Psoas muscle (tissue), 8 donors: ENCODE data around the gene KBTBD8. TPM values are rescaled to one million over a fixed set of nuclear protein-coding genes. Genes with fewer than 3 reads are reported as not detected.
A peak's percentile ranks its signal among the peaks of the same experiment; 100 is the strongest.

Experiments
- ATAC-seq, 4 donors: fragments of 200-7000 bp; cut with Tn5 transposase; one replicate each; pipeline ENCODE4 v1.9.1; 2020; ENCODE audit warnings: moderate library complexity in 3 of 4, mild to moderate bottlenecking in 2 of 4
- DNase-seq, 2 donors: peaks; one replicate each; pipeline ENCODE4 v3.0.0-alpha.2; 2020
- H3K27ac ChIP-seq: fragments of 200-600 bp; one replicate; pipeline ENCODE4 v1.8.0; 2022
- H3K27me3 ChIP-seq, 3 donors: fragments of 200-600 bp in 1 of 3; one replicate each; pipeline versions ENCODE4 v1.6.1 to v1.8.0; 2013 to 2022; ENCODE audit warnings: low read length in 2 of 3, mild to moderate bottlenecking in 2 of 3, moderate library complexity in 1 of 3; ENCODE audit not compliant: insufficient read depth in 3 of 3
- H3K36me3 ChIP-seq, 2 donors: fragments of 200-600 bp in 1 of 2; one replicate each; pipeline versions ENCODE4 v1.6.1 to v1.8.0; 2013 to 2022; ENCODE audit warnings: low read depth in 1 of 2, mild to moderate bottlenecking in 1 of 2, moderate library complexity in 1 of 2; ENCODE audit not compliant: insufficient read depth in 1 of 2
- H3K4me1 ChIP-seq: fragments of 200-600 bp; one replicate; pipeline ENCODE4 v1.8.0; 2022
- H3K4me3 ChIP-seq: fragments of 200-600 bp; one replicate; pipeline ENCODE4 v1.8.0; 2022; ENCODE audit warnings: mild to moderate bottlenecking
- H3K9me3 ChIP-seq: fragments of 200-600 bp; one replicate; pipeline ENCODE4 v1.8.0; 2022
- CTCF ChIP-seq: fragments of 200-600 bp; IDR thresholded peaks from one replicate; pipeline ENCODE4 v1.8.0; 2022; ENCODE audit warnings: antibody characterized with exemption
- WGBS, 3 donors: extraction: QIAGEN DNeasy Blood & Tissue Kit; methylation state at CpG; one replicate each; pipeline versions ENCODE4 v1.1.6 to v1.1.7; 2013; 5-methylcytosine and 5-hydroxymethylcytosine counted together
- intact Hi-C, 2 donors: fragments of 100-400 bp; cut with DNase I; formaldehyde crosslinking; loops; one replicate each; pipeline versions ENCODE4 v1.11.0 to v1.14.2; 2022
- long read RNA-seq, 2 donors: library from polyadenylated mRNA; unstranded; transcript quantifications; one replicate each; pipeline ENCODE4 v2.0.0, GENCODE V29; 2021
- polyA plus RNA-seq, 3 donors: library from polyadenylated mRNA; stranded (reverse); fragments of 200-250 nt; gene quantifications; one replicate each; pipeline ENCODE4 v1.2.3, GENCODE V29; 2013
- total RNA-seq, 4 donors: library from RNA; stranded (reverse); fragmentation: NEBNext Ultra II Directional in 2 of 4; extraction: Animal tissue kit (Norgen Biotek cat#: 25700) in 2 of 4; gene quantifications; one replicate each; pipeline versions ENCODE4 v1.2.1 to v1.2.4, GENCODE V29; 2021 to 2023
- donor health status: healthy with polysubstance abuse.
- donor health status: DM: no; HTN: no; CAD: no; lungs with moderate emphysema.
- donor health status: Bipolar disorder and iron deficiency.
- donor health status: healthy.
- donor health status: DM: yes; HTN: yes; CAD: no.
- donor health status: DM: no; HTN: no; CAD: no.
- donor health status: DM: no; HTN: no; CAD: no.
- donor health status: DM: yes; HTN: yes; CAD: no.

Gene KBTBD8
- 1 to 10 TPM; 3.2 to 8.5 (median 6.9) TPM for total RNA-seq
- polyA plus RNA-seq: 10 to 100 TPM in 1 of 3 donors, 1 to 10 TPM in 2; 1.8 to 11.2 (median 3.0) TPM
- long read RNA-seq, donor 1, partial matches to known transcripts: 0 of 1 reads
- long read RNA-seq, donor 1, other reads (novel, unspliced or antisense): 1 of 1 reads
- long read RNA-seq, donor 2, full-length matches to known transcripts: 7 of 9 reads
- long read RNA-seq, donor 2, partial matches to known transcripts: 0 of 9 reads
- long read RNA-seq, donor 2, other reads (novel, unspliced or antisense): 2 of 9 reads

GRCh38 chr3:66998113-66998903, at the start of gene KBTBD8:
KBTBD8 (plus strand) TSS chr3:66998307; CDS start chr3:66998356, 49 bp downstream.
- H3K27ac ChIP-seq: peak within 1 kb of the TSS; percentile 86
- DNase-seq (peak; percentile 98 to 99), ATAC-seq (peak; percentile 97 to 99 (median 98))
- peak within 1 kb of the TSS; percentile 91 for H3K4me3 ChIP-seq
- peaks cover 0 to under 1% (median 0%) of the 10 kb centered on the region in 3 donors for H3K27me3 ChIP-seq
- WGBS, 3 donors: 0 to 1% (median 1%) methylated on average over 60 to 75 of the region's 75 CpGs
- no peak for TF ChIP-seq CTCF
- H3K9me3 ChIP-seq: no peaks in the 10 kb centered on the region
- peaks cover 0 to 2% of the 10 kb centered on the region in 2 donors for H3K36me3 ChIP-seq
- H3K4me1 ChIP-seq: peaks cover 24% of the 10 kb centered on the region
- intact Hi-C loops: no loop called here

- H3K4me3 ChIP-seq: no peak overlapping the region
- no peak overlapping the region for H3K27ac ChIP-seq
- ATAC-seq (no peak), DNase-seq (no peak)
- H3K9me3 ChIP-seq: no peaks in the 10 kb centered on the region
- H3K36me3 ChIP-seq: no peaks in the 10 kb centered on the region
- intact Hi-C loops: loop anchor here in 1 of 2 donors (10.0 kb wide), 1 partner anchor 1946 kb away; no protein-coding TSS in a partner anchor
- WGBS, 3 donors: 81 to 92% (median 84%) methylated on average over 2 of the region's 2 CpGs
- H3K4me1 ChIP-seq: no peaks in the 10 kb centered on the region
- H3K27me3 ChIP-seq: no peaks in the 10 kb centered on the region
- TF ChIP-seq CTCF: no peak
These were observed 49.3 kb upstream of the KBTBD8 start for GRCh38 chr3:66948838-66949237.

- H3K4me3 ChIP-seq: no peak overlapping the region
- H3K4me1 ChIP-seq: no peaks in the 10 kb centered on the region
- ATAC-seq (no peak), DNase-seq (no peak)
- H3K9me3 ChIP-seq: no peaks in the 10 kb centered on the region
- TF ChIP-seq CTCF: no peak
- no peaks in the 10 kb centered on the region for H3K27me3 ChIP-seq
- WGBS, 3 donors: 86 to 93% (median 88%) methylated on average over 3 of the region's 3 CpGs
- no peak overlapping the region for H3K27ac ChIP-seq
- intact Hi-C loops: loop anchor here in 1 of 2 donors (10.0 kb wide), 1 partner anchor 1945 kb away; no protein-coding TSS in a partner anchor
- no peaks in the 10 kb centered on the region for H3K36me3 ChIP-seq
These were observed 48.2 kb upstream of the KBTBD8 start for GRCh38 chr3:66949898-66950297.

- Histone ChIP-seq H3K9me3 (no peaks in the 10 kb centered on the region), H3K4me1 (no peaks in the 10 kb centered on the region), H3K36me3 (no peaks in the 10 kb centered on the region), H3K4me3 (no peak overlapping the region), H3K27ac (no peak overlapping the region), H3K27me3 (no peaks in the 10 kb centered on the region)
- WGBS, 3 donors: 65 to 82% (median 79%) methylated on average over 1 of the region's 1 CpG
- DNase-seq (no peak), ATAC-seq (no peak)
- no peak for TF ChIP-seq CTCF
- intact Hi-C loops: no loop called here
These were observed 45.8 kb upstream of the KBTBD8 start for GRCh38 chr3:66952357-66952756.
